Measurements from ENCODE around the gene TUFT1. TPM values are rescaled to one million over a fixed set of nuclear protein-coding genes. Genes with fewer than 3 reads are reported as not detected.

Gene TUFT1
- total and polyA plus RNA-seq, 2 experiments from 2014 or later, result 29.2 to 29.8 TPM

DNA sequence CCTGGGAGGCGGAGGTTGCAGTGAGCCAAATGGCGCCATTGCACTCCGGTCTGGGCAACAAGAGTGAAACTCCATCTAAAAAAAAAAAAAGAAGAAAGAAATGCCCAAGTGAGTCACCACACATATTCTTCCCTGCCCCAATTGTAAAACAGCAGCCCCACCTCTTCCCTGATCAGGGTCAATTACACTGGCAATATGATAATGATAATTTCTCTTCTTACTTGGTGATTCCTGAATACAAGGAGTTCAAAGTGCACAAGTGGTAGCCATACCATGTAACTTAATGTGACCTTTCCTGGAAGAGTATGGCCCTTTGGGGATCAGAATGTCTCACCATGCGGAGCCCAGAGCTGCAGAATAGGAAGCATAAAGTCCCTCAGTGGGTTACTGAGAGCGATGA lies 40.7 kb upstream of the TUFT1 start:
- no peak for DNase-seq (ENCODE audit: low spot score)
- Histone ChIP-seq H3K79me2 (no peaks in the 10 kb centered on the region), H3K4me3 (no peak overlapping the region), H3K9me2 (replicated peaks; ENCODE audit: insufficient read depth) (no peaks in the 10 kb centered on the region), H3K27ac (peak overlapping the region; percentile 37), H3K4me1 (ENCODE audit: insufficient read depth) (peaks cover 23% of the 10 kb centered on the region), H3K9me3 (ENCODE audit: low read depth) (no peaks in the 10 kb centered on the region), H3K27me3 (no peaks in the 10 kb centered on the region), H3K4me2 (no peak overlapping the region), H4K20me1 (ENCODE audit: insufficient read depth, poor library complexity, severe bottlenecking) (no peaks in the 10 kb centered on the region), H2AFZ (no peak overlapping the region), H3K36me3 (replicated peaks; ENCODE audit: insufficient read depth, low read depth) (no peaks in the 10 kb centered on the region)
- no peak for TF ChIP-seq EZH2 (IDR thresholded peaks at IDR 0.05; ENCODE audit: borderline replicate concordance)
- TF ChIP-seq CTCF (IDR thresholded peaks at IDR 0.05; ENCODE audit: poor library complexity), result no peak
- no peak for TF ChIP-seq EZH2phosphoT487 (IDR thresholded peaks at IDR 0.05; ENCODE audit: low read depth, severe bottlenecking, unreplicated experiment)
- WGBS (ENCODE audit: low lambda C conversion rate, missing lambda C conversion rate), result over 99% methylated on average over 5 of the region's 5 CpGs

DNA sequence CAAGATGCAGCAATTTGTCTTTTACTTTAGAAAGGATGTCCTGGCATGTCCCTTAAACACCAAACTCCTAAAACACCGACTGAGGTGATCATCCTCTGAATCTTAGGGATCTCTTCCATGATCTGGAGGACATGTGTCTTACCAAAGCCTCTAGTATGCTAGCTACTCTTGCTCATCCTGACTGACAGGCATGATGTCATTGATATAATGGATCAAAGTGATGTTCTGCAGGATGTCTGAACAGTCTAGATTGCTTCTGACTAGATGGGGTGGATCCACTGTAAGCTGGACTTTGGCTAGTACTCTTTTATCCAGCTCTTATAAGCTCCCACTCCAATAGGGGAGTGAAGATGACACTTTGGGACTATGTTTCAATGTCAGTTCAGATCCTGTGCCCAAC lies 40.2 kb upstream of the TUFT1 start:
- no peaks in the 10 kb centered on the region for H3K9me3 ChIP-seq (ENCODE audit: low read depth)
- peak overlapping the region; percentile 37 for H3K27ac ChIP-seq

GRCh38 chr1:151501474-151501873 lies 38.6 kb upstream of the TUFT1 start:
- Histone ChIP-seq H4K20me1 (ENCODE audit: insufficient read depth, poor library complexity, severe bottlenecking) (no peaks in the 10 kb centered on the region), H3K79me2 (no peaks in the 10 kb centered on the region), H2AFZ (no peak overlapping the region), H3K27ac (peak overlapping the region; percentile 85), H3K9me3 (ENCODE audit: low read depth) (no peaks in the 10 kb centered on the region), H3K27me3 (no peaks in the 10 kb centered on the region), H3K4me1 (ENCODE audit: insufficient read depth) (peaks cover 18% of the 10 kb centered on the region), H3K4me3 (no peak overlapping the region), H3K36me3 (replicated peaks; ENCODE audit: insufficient read depth, low read depth) (no peaks in the 10 kb centered on the region), H3K4me2 (no peak overlapping the region), H3K9me2 (replicated peaks; ENCODE audit: insufficient read depth) (no peaks in the 10 kb centered on the region)
- TF ChIP-seq CTCF (IDR thresholded peaks at IDR 0.05; ENCODE audit: poor library complexity) (no peak), EZH2phosphoT487 (IDR thresholded peaks at IDR 0.05; ENCODE audit: low read depth, severe bottlenecking, unreplicated experiment) (no peak), EZH2 (IDR thresholded peaks at IDR 0.05; ENCODE audit: borderline replicate concordance) (no peak)
- WGBS (ENCODE audit: low lambda C conversion rate, missing lambda C conversion rate), result 70% methylated on average over 10 of the region's 10 CpGs
- peak; percentile 48 for DNase-seq (ENCODE audit: low spot score)

More for the DNA sequence above, 40.2 kb upstream of the TUFT1 start:
- Histone ChIP-seq H3K4me1 (ENCODE audit: insufficient read depth) (peaks cover 23% of the 10 kb centered on the region), H3K4me3 (no peak overlapping the region), H3K9me2 (replicated peaks; ENCODE audit: insufficient read depth) (no peaks in the 10 kb centered on the region), H2AFZ (no peak overlapping the region), H3K4me2 (no peak overlapping the region), H3K79me2 (no peaks in the 10 kb centered on the region), H3K27me3 (no peaks in the 10 kb centered on the region), H3K36me3 (replicated peaks; ENCODE audit: insufficient read depth, low read depth) (no peaks in the 10 kb centered on the region), H4K20me1 (ENCODE audit: insufficient read depth, poor library complexity, severe bottlenecking) (no peaks in the 10 kb centered on the region)
- TF ChIP-seq EZH2phosphoT487 (IDR thresholded peaks at IDR 0.05; ENCODE audit: low read depth, severe bottlenecking, unreplicated experiment) (no peak), CTCF (IDR thresholded peaks at IDR 0.05; ENCODE audit: poor library complexity) (no peak), EZH2 (IDR thresholded peaks at IDR 0.05; ENCODE audit: borderline replicate concordance) (no peak)
- no peak for DNase-seq (ENCODE audit: low spot score)
- WGBS (ENCODE audit: low lambda C conversion rate, missing lambda C conversion rate), result 100% methylated on average over 1 of the region's 1 CpG
